WTC11 (cell line): Measurements from ENCODE around the gene SLN. TPM values are rescaled to one million over a fixed set of nuclear protein-coding genes. Genes with fewer than 3 reads are reported as not detected.

Source experiments
- ATAC-seq: fragments of 200-7000 bp; cut with Tn5 transposase; 2 replicates; pipeline ENCODE4 v1.10.0; 2021; ENCODE audit warnings: mild to moderate bottlenecking, moderate library complexity
- CTCF ChIA-PET: fragments of 300-600 bp; sonication (Branson Sonifier 250); formaldehyde crosslinking; loops from one replicate; lab custom pipeline; 2021; ENCODE audit warnings: antibody characterized with exemption; lab: Charles Lee
- POLR2A ChIA-PET: fragments of 350-600 bp; sonication (Branson Sonifier 250); formaldehyde crosslinking; loops from one replicate; lab custom pipeline; 2021; ENCODE audit warnings: antibody characterized with exemption; lab: Charles Lee
- DNase-seq: peaks from one replicate; pipeline ENCODE4 v3.0.0; 2021; ENCODE audit warnings: low spot score
- H3K27ac Mint-ChIP-seq: 2 replicates; pipeline ENCODE4 v1.8.0; 2021; ENCODE audit warnings: mixed read lengths
- H3K27me3 Mint-ChIP-seq: 2 replicates; pipeline ENCODE4 v1.8.0; 2021; ENCODE audit warnings: low read depth, mild to moderate bottlenecking, moderate library complexity, mixed read lengths
- H3K36me3 Mint-ChIP-seq: 2 replicates; pipeline ENCODE4 v1.8.0; 2021; ENCODE audit warnings: mixed read lengths
- H3K4me1 Mint-ChIP-seq: 2 replicates; pipeline ENCODE4 v1.8.0; 2022; ENCODE audit warnings: mixed read lengths
- H3K4me3 Mint-ChIP-seq: 2 replicates; pipeline ENCODE4 v1.8.0; 2021; ENCODE audit warnings: mild to moderate bottlenecking, moderate library complexity, mixed read lengths
- H3K9me3 Mint-ChIP-seq: 2 replicates; pipeline ENCODE4 v1.8.0; 2021; ENCODE audit warnings: mixed read lengths
- ATF2 ChIP-seq: sonication (generic); formaldehyde crosslinking; IDR thresholded peaks from 2 replicates; pipeline ENCODE4 v1.8.1; 2022; ENCODE audit warnings: low read depth, missing genetic modification reagents, borderline replicate concordance
- CBFB ChIP-seq: sonication (generic); formaldehyde crosslinking; IDR thresholded peaks from 2 replicates; pipeline ENCODE4 v1.8.1; 2022; ENCODE audit warnings: mild to moderate bottlenecking, low read depth, missing genetic modification reagents
- ERG ChIP-seq: fragments of 250-450 bp; sonication (Bioruptor Pico); IDR thresholded peaks from 2 replicates; pipeline ENCODE4 v1.8.0; 2021; ENCODE audit warnings: mild to moderate bottlenecking
- ESRRA ChIP-seq: sonication (generic); formaldehyde crosslinking; IDR thresholded peaks from 2 replicates; pipeline ENCODE4 v1.8.1; 2022; ENCODE audit warnings: mild to moderate bottlenecking, missing genetic modification reagents, borderline replicate concordance
- ETV6 ChIP-seq: sonication (generic); formaldehyde crosslinking; IDR thresholded peaks from 2 replicates; pipeline ENCODE4 v1.8.1; 2022; ENCODE audit warnings: mild to moderate bottlenecking, missing genetic modification reagents
- FOXP1 ChIP-seq: sonication (generic); formaldehyde crosslinking; IDR thresholded peaks from 2 replicates; pipeline ENCODE4 v1.8.0; 2022; ENCODE audit warnings: missing genetic modification reagents, mild to moderate bottlenecking, moderate library complexity, borderline replicate concordance
- MAX ChIP-seq: sonication (generic); formaldehyde crosslinking; IDR thresholded peaks from 2 replicates; pipeline ENCODE4 v1.8.0; 2022; ENCODE audit warnings: mild to moderate bottlenecking, missing genetic modification reagents
- OVOL2 ChIP-seq: fragments of 250-450 bp; sonication (Bioruptor Pico); IDR thresholded peaks from 2 replicates; pipeline ENCODE4 v1.9.0; 2021; ENCODE audit warnings: mild to moderate bottlenecking, borderline replicate concordance
- SMAD3 ChIP-seq: sonication (generic); formaldehyde crosslinking; IDR thresholded peaks from 2 replicates; pipeline ENCODE4 v1.8.0; 2022; ENCODE audit warnings: missing genetic modification reagents, mild to moderate bottlenecking, borderline replicate concordance
- SP1 ChIP-seq: sonication (generic); formaldehyde crosslinking; conservative IDR thresholded peaks from 2 replicates; pipeline ENCODE4 v1.8.1; 2022; ENCODE audit warnings: missing genetic modification reagents
- ZBTB43 ChIP-seq: sonication (generic); formaldehyde crosslinking; IDR thresholded peaks from 2 replicates; pipeline ENCODE4 v1.8.1; 2023; ENCODE audit warnings: mild to moderate bottlenecking, missing genetic modification reagents
- ZNF121 ChIP-seq: sonication (generic); formaldehyde crosslinking; IDR thresholded peaks from 2 replicates; pipeline ENCODE4 v1.8.0; 2023; ENCODE audit warnings: missing genetic modification reagents
- ZNF317 ChIP-seq: sonication (generic); formaldehyde crosslinking; IDR thresholded peaks from 2 replicates; pipeline ENCODE4 v1.8.1; 2023; ENCODE audit warnings: low read depth, mild to moderate bottlenecking, moderate library complexity, missing genetic modification reagents, borderline replicate concordance
- total RNA-seq: library from RNA; stranded (reverse); gene quantifications from 3 replicates; pipeline ENCODE4 v1.2.3, GENCODE V29; 2021
- TF ChIP-seq, protein P1 (sequence below): sonication (generic); formaldehyde crosslinking; IDR thresholded peaks from 2 replicates; pipeline ENCODE4 v1.8.0; 2022; ENCODE audit warnings: mild to moderate bottlenecking, missing genetic modification reagents
- TF ChIP-seq, protein P2 (sequence below): sonication (generic); formaldehyde crosslinking; IDR thresholded peaks from 2 replicates; pipeline ENCODE4 v1.8.1; 2022; ENCODE audit warnings: mild to moderate bottlenecking, missing genetic modification reagents, moderate library complexity, borderline replicate concordance
- TF ChIP-seq, protein P3 (sequence below): sonication (generic); formaldehyde crosslinking; IDR thresholded peaks from 2 replicates; pipeline ENCODE4 v1.8.0; 2023; ENCODE audit warnings: mild to moderate bottlenecking, missing genetic modification reagents
- TF ChIP-seq, protein P4 (sequence below): fragments of 250-450 bp; sonication (Bioruptor Pico); conservative IDR thresholded peaks from 2 replicates; pipeline ENCODE4 v1.9.0; 2021; ENCODE audit warnings: mild to moderate bottlenecking
- TF ChIP-seq, protein P5 (sequence below): sonication (generic); formaldehyde crosslinking; IDR thresholded peaks from 2 replicates; pipeline ENCODE4 v1.8.1; 2022; ENCODE audit warnings: mild to moderate bottlenecking, moderate library complexity, missing genetic modification reagents
- TF ChIP-seq, protein P6 (sequence below): sonication (generic); formaldehyde crosslinking; IDR thresholded peaks from 2 replicates; pipeline ENCODE4 v1.8.1; 2023; ENCODE audit warnings: mild to moderate bottlenecking, missing genetic modification reagents, moderate library complexity

Gene SLN
- total RNA-seq, 1 experiment from 2014 or later: not detected

- no peak for DNase-seq
- no peak for ATAC-seq
- H3K36me3 Mint-ChIP-seq: no peaks in the 10 kb centered on the region
- CTCF ChIA-PET: no interaction called here
- H3K27ac Mint-ChIP-seq: no peak overlapping the region
- POLR2A ChIA-PET: no interaction called here
- H3K27me3 Mint-ChIP-seq: peaks cover 5% of the 10 kb centered on the region; the same call in 1 of the 2 replicates
- H3K4me3 Mint-ChIP-seq: no peak overlapping the region
- H3K4me1 Mint-ChIP-seq: no peaks in the 10 kb centered on the region
- H3K9me3 Mint-ChIP-seq: no peaks in the 10 kb centered on the region
- TF ChIP-seq ZNF121 (no peak), ERG (CRISPR knock-in tag) (no peak), ATF2 (CRISPR knock-in tag) (no peak), ESRRA (CRISPR knock-in tag) (no peak), ZNF317 (CRISPR knock-in tag) (no peak)
- TF ChIP-seq, protein P1, sequence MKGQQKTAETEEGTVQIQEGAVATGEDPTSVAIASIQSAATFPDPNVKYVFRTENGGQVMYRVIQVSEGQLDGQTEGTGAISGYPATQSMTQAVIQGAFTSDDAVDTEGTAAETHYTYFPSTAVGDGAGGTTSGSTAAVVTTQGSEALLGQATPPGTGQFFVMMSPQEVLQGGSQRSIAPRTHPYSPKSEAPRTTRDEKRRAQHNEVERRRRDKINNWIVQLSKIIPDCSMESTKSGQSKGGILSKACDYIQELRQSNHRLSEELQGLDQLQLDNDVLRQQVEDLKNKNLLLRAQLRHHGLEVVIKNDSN: no peak
These were observed 33.3 kb downstream of the SLN start for GRCh38 chr11:107678632-107678971.

- H3K27me3 Mint-ChIP-seq: peaks cover 5% of the 10 kb centered on the region; the same call in 1 of the 2 replicates
- no peaks in the 10 kb centered on the region for H3K4me1 Mint-ChIP-seq
- H3K4me3 Mint-ChIP-seq: no peak overlapping the region
- ATAC-seq: no peak
- no peak overlapping the region for H3K27ac Mint-ChIP-seq
- no peaks in the 10 kb centered on the region for H3K9me3 Mint-ChIP-seq
- ChIA-PET POLR2A (no interaction called here), CTCF (interaction anchor here (1.3 to 1.5 kb wide), 2 partner anchors 93 to 102 kb away, joined by 3 read pairs; no protein-coding TSS in a partner anchor)
- no peaks in the 10 kb centered on the region for H3K36me3 Mint-ChIP-seq
- no peak for DNase-seq
- TF ChIP-seq OVOL2 (no peak), SMAD3 (CRISPR knock-in tag) (no peak), CBFB (no peak), ETV6 (CRISPR knock-in tag) (no peak), FOXP1 (CRISPR knock-in tag) (no peak), MAX (CRISPR knock-in tag) (no peak), SP1 (CRISPR knock-in tag) (no peak), ZBTB43 (no peak)
- TF ChIP-seq, protein P1: no peak
- TF ChIP-seq, protein P2, sequence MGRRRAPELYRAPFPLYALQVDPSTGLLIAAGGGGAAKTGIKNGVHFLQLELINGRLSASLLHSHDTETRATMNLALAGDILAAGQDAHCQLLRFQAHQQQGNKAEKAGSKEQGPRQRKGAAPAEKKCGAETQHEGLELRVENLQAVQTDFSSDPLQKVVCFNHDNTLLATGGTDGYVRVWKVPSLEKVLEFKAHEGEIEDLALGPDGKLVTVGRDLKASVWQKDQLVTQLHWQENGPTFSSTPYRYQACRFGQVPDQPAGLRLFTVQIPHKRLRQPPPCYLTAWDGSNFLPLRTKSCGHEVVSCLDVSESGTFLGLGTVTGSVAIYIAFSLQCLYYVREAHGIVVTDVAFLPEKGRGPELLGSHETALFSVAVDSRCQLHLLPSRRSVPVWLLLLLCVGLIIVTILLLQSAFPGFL (CRISPR knock-in tag): no peak
- TF ChIP-seq, protein P3, sequence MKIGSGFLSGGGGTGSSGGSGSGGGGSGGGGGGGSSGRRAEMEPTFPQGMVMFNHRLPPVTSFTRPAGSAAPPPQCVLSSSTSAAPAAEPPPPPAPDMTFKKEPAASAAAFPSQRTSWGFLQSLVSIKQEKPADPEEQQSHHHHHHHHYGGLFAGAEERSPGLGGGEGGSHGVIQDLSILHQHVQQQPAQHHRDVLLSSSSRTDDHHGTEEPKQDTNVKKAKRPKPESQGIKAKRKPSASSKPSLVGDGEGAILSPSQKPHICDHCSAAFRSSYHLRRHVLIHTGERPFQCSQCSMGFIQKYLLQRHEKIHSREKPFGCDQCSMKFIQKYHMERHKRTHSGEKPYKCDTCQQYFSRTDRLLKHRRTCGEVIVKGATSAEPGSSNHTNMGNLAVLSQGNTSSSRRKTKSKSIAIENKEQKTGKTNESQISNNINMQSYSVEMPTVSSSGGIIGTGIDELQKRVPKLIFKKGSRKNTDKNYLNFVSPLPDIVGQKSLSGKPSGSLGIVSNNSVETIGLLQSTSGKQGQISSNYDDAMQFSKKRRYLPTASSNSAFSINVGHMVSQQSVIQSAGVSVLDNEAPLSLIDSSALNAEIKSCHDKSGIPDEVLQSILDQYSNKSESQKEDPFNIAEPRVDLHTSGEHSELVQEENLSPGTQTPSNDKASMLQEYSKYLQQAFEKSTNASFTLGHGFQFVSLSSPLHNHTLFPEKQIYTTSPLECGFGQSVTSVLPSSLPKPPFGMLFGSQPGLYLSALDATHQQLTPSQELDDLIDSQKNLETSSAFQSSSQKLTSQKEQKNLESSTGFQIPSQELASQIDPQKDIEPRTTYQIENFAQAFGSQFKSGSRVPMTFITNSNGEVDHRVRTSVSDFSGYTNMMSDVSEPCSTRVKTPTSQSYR: no peak
- TF ChIP-seq, protein P4, sequence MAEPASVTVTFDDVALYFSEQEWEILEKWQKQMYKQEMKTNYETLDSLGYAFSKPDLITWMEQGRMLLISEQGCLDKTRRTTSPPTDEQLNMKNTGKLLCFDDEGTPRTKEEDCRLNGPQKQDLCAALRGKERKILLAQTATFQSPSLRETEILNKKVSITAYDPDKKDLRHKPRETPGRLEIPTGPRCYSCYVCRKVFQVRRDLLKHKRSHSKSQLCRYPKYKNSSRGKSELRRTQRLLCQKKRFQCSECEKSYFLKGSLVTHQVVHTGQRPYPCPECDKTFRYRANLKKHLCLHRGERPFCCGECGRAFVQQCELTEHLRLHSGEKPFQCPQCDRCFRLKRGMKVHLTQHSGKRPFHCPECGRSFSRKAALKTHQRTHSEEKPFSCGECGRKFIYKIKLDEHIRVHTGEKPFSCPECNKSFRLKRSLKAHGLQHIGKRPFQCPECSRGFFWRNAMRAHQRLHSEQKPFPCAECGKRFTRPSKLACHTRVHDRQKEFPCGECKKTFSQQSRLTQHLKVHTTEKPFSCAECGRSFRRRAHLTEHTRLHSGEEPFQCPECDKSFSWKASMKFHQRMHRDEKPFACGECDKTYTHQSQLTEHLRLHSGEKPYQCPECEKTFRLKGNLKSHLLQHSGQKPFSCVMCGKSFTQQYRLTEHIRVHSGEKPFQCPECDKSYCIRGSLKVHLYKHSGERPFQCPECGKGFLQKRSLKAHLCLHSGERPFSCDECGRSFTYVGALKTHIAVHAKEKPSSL (CRISPR knock-in tag): no peak
- TF ChIP-seq, protein P5, sequence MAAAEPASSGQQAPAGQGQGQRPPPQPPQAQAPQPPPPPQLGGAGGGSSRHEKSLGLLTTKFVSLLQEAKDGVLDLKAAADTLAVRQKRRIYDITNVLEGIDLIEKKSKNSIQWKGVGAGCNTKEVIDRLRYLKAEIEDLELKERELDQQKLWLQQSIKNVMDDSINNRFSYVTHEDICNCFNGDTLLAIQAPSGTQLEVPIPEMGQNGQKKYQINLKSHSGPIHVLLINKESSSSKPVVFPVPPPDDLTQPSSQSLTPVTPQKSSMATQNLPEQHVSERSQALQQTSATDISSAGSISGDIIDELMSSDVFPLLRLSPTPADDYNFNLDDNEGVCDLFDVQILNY (CRISPR knock-in tag): no peak
- TF ChIP-seq, protein P6, sequence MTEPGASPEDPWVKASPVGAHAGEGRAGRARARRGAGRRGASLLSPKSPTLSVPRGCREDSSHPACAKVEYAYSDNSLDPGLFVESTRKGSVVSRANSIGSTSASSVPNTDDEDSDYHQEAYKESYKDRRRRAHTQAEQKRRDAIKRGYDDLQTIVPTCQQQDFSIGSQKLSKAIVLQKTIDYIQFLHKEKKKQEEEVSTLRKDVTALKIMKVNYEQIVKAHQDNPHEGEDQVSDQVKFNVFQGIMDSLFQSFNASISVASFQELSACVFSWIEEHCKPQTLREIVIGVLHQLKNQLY (CRISPR knock-in tag): no peak
These were observed 33.8 kb downstream of the SLN start for GRCh38 chr11:107677924-107678631.
